Vagina (tissue), 2 donors: Measurements from ENCODE around the gene UQCRC2.

Experiments
- POLR2A ChIP-seq, 2 donors: fragments of 450-650 bp; IDR thresholded peaks; one replicate each; pipeline ENCODE4 v1.6.1; 2017; ENCODE audit warnings: antibody characterized with exemption in 2 of 2, mild to moderate bottlenecking in 2 of 2, moderate library complexity in 2 of 2
- POLR2AphosphoS5 ChIP-seq, 2 donors: sonication (generic); formaldehyde crosslinking; IDR thresholded peaks; one replicate each; pipeline ENCODE4 v1.9.0; 2017; ENCODE audit warnings: antibody characterized with exemption in 2 of 2, mild to moderate bottlenecking in 2 of 2, low read depth in 1 of 2; ENCODE audit not compliant: insufficient read depth in 1 of 2
- TF ChIP-seq, protein P1 (sequence below), 3 experiments: fragments of 450-650 bp in 2 of 3; fragments of 200-600 bp in 1 of 3; sonication (generic) in 1 of 3; IDR thresholded peaks; one replicate each; pipeline ENCODE4 v1.5.1; 2017 to 2019; ENCODE audit warnings: antibody characterized with exemption in 3 of 3, mild to moderate bottlenecking in 2 of 3, moderate library complexity in 2 of 3

GRCh38 chr16:22022151-22022550 lies 69.0 kb downstream of the UQCRC2 start:
- TF ChIP-seq, protein P1, sequence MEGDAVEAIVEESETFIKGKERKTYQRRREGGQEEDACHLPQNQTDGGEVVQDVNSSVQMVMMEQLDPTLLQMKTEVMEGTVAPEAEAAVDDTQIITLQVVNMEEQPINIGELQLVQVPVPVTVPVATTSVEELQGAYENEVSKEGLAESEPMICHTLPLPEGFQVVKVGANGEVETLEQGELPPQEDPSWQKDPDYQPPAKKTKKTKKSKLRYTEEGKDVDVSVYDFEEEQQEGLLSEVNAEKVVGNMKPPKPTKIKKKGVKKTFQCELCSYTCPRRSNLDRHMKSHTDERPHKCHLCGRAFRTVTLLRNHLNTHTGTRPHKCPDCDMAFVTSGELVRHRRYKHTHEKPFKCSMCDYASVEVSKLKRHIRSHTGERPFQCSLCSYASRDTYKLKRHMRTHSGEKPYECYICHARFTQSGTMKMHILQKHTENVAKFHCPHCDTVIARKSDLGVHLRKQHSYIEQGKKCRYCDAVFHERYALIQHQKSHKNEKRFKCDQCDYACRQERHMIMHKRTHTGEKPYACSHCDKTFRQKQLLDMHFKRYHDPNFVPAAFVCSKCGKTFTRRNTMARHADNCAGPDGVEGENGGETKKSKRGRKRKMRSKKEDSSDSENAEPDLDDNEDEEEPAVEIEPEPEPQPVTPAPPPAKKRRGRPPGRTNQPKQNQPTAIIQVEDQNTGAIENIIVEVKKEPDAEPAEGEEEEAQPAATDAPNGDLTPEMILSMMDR (IDR thresholded peaks at IDR 0.05): no peak
- no peak for TF ChIP-seq POLR2A (IDR thresholded peaks at IDR 0.05)
- TF ChIP-seq POLR2AphosphoS5 (IDR thresholded peaks at IDR 0.05; ENCODE audit: insufficient read depth in 1 of 2, low read depth in 1 of 2): no peak
